ENCODE measurements around the gene HPCA.
A peak's percentile ranks its signal among the peaks of the same experiment; 100 is the strongest.

Gene HPCA

GRCh38 chr1:32886004-32886827 is at the start of gene HPCA:
Gene HPCA (plus strand): TSS chr1:32886491. CDS start chr1:32888899, 2,408 bp downstream.
- DNase-seq: peak; percentile 75

GRCh38 chr1:32848354-32849063 is 37.8 kb upstream of the HPCA start:
- no peak for DNase-seq

- DNase-seq: no peak
Observed at GRCh38 chr1:32855861-32856617, 30.3 kb upstream of the HPCA start.

GRCh38 chr1:32858136-32858535 is 28.2 kb upstream of the HPCA start:
- no peak for DNase-seq

- DNase-seq: no peak
Observed at GRCh38 chr1:32858791-32859190, 27.5 kb upstream of the HPCA start.

- no peak for DNase-seq
Observed at GRCh38 chr1:32859915-32860314, 26.4 kb upstream of the HPCA start.

- DNase-seq: no peak
Observed at GRCh38 chr1:32860566-32860965, 25.7 kb upstream of the HPCA start.

GRCh38 chr1:32861904-32862695 is 24.2 kb upstream of the HPCA start:
- DNase-seq: no peak

- no peak for DNase-seq
Observed at GRCh38 chr1:32863218-32863880, 22.9 kb upstream of the HPCA start.

- DNase-seq: no peak
Observed at GRCh38 chr1:32863881-32864245, 22.4 kb upstream of the HPCA start.

- no peak for DNase-seq
Observed at GRCh38 chr1:32864375-32865019, 21.8 kb upstream of the HPCA start.

GRCh38 chr1:32865639-32866405 is 20.5 kb upstream of the HPCA start:
- DNase-seq: no peak

GRCh38 chr1:32867151-32867550 is 19.1 kb upstream of the HPCA start:
- no peak for DNase-seq

GRCh38 chr1:32867671-32868070 is 18.6 kb upstream of the HPCA start:
- DNase-seq: no peak

GRCh38 chr1:32868085-32868484 is 18.2 kb upstream of the HPCA start:
- no peak for DNase-seq

- DNase-seq: no peak
Observed at GRCh38 chr1:32868806-32869455, 17.4 kb upstream of the HPCA start.

GRCh38 chr1:32869923-32870614 is 16.2 kb upstream of the HPCA start:
- peak; percentile 38 for DNase-seq

GRCh38 chr1:32870615-32871363 is 15.5 kb upstream of the HPCA start, which contains the start of gene FNDC5:
Gene FNDC5 (minus strand): TSS chr1:32870912.
- no peak for DNase-seq
